Keratinocyte (primary cell): Measurements from ENCODE around the gene RAE1.

Source experiments
- CTCF ChIP-seq, 3 experiments: IDR thresholded peaks in 1 of 3; conservative IDR thresholded peaks in 1 of 3; optimal IDR thresholded peaks in 1 of 3; 2 replicates in 2 of 3; 3 replicates in 1 of 3; pipeline versions ENCODE3 to v1.5.1; 2011; ENCODE audit warnings: low read length in 3 of 3, mild to moderate bottlenecking in 3 of 3, moderate library complexity in 2 of 3, control low read depth in 1 of 3, inconsistent platforms in 1 of 3; ENCODE audit not compliant: insufficient read depth in 2 of 3; ENCODE audit errors: extremely low read depth in 1 of 3
- EZH2 ChIP-seq: IDR thresholded peaks from one replicate; pipeline ENCODE4 v1.6.1; 2012; ENCODE audit warnings: inconsistent platforms, mild to moderate bottlenecking, low read length, moderate library complexity

DNA sequence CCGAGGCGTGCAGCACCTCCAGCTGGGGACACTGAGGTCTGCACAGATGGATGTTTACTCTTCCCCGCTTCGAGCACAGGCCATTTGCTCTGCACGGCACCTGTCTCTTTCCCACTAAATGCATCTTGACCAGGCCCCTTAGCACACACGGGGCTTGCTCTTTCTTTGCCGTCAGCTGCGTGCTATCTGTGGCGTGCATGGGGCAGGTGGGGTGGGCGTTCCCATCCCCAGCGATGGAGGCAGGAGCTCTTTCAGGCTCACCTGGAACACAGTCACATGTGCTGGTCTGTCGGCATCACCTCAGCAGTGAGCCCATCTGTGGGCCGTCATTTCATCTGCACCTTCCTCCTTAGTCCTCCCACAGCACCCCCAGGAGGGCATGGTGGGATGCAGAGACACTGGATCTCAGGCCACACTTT is 75.2 kb downstream of the RAE1 start:
- no peak for TF ChIP-seq CTCF (optimal IDR thresholded peaks at IDR 0.05 in 1 of 3, IDR thresholded peaks at IDR 0.05 in 1 of 3, conservative IDR thresholded peaks at IDR 0.05 in 1 of 3; ENCODE audit: extremely low read depth in 1 of 3, insufficient read depth in 2 of 3, low read length in 3 of 3)
- TF ChIP-seq EZH2 = no peak
